Activated T-cell treated with anti-CD3 and anti-CD28 coated beads, Interleukin-2, amount 50 U/mL, for 48 hours (primary cell): ENCODE data around the gene TMPRSS4.

Experiments
- DNase-seq, 2 experiments: peaks; one replicate each; pipeline ENCODE4 v3.0.0-alpha.2; 2020

The TMPRSS4 gene

DNA sequence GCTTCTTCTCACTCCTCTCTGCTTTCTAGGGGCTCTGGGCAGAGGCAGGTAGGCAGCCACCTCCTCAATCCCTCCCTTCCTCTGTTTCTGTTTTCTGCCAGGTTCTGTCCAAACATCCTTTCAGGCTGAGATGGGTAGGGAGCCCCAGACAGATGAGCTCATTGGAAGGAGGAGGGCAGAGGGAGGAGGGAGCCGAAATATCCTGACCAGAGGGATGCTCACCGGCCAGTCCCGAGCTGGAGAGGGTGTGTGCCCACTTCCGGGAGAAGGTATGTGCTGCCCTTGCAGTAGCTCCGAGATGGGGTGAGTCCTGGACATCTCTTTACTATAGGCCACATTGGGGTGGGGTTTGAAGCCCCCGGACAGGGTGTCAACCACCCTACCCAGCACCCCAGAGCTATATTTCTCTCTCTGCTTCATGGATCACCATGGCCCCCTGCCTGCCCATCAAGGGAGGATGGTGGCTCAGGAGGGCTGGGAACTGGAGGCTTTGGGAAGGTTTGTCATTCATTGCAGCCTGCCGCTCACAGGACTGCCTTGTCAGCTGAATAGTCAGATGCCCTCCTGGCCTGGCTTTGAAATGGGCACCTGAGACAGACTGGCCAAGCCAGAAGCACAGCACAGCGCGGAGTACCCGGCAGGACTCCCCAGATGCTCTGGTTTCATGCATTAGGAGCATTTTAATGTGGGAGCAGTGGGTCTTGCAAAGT lies 80.5 kb downstream of the TMPRSS4 start:
- no peak for DNase-seq

DNA sequence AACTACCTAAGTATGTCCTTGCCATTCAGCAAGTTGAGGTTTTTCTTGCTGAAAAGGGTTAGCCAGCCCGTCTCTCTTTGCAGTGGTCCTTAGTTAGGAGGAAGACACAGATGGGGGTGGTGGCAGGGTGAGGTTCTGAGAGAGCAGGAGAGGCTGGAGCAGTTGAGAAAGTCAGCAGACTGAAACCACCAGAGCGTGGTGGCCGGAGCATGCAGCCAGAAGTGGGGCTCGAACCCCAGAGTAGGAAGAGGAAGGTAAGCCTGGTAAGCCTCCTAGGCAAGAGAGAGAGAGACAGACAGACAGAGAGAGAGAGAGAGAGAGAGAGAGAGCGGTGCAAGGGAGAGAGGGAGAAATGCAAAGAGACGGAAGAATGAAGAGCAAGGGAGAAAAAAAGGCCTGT lies 84.9 kb downstream of the TMPRSS4 start:
- DNase-seq: no peak

GRCh38 chr11:118162846-118163245 lies 86.0 kb downstream of the TMPRSS4 start:
- no peak for DNase-seq

DNA sequence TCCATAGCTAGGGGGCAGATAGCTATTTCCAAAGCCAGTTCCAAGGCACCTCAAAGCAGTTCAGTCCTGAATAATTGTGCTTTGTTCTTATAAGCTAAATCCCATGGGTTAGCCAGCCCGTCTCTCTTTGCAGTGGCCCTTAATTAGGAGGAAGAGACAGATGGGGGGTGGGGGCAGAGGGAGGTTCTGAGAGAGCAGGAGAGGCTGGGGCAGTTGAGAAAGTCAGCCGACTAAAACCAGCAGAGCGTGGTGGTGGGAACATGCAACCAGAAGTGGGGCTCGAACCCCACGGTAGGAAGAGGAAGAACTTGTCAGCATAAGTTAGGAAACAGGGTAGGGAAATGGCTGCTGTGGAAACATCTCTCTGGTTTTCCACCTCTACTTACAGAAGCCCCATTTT lies 86.6 kb downstream of the TMPRSS4 start:
- DNase-seq: no peak

DNA sequence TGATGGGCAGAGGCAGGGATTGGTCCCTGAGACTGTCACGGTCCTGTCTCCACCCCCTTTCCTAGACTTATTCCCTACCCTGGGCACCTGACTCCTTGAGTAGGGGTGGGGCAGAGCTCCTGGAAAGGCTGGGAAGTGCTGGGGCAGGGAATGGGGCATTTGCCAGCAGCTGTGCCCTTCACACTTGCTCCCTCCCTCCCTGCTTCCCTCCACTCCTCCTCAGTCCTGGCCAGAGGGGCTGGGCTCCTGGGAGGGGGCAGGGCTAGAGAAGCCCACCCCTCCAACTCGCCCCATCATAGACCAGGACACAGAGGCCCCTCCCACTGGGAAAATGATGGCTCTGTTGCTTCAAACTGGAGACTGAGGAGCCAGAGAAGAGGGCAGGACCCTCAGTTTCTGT lies 88.0 kb downstream of the TMPRSS4 start:
- no peak for DNase-seq

GRCh38 chr11:118166641-118167040 lies 89.8 kb downstream of the TMPRSS4 start:
- no peak for DNase-seq

GRCh38 chr11:118167253-118167652 lies 90.4 kb downstream of the TMPRSS4 start:
- DNase-seq: no peak

GRCh38 chr11:118167906-118168305 lies 91.0 kb downstream of the TMPRSS4 start:
- no peak for DNase-seq

- DNase-seq: no peak
Measured at GRCh38 chr11:118168316-118168715, 91.4 kb downstream of the TMPRSS4 start.

DNA sequence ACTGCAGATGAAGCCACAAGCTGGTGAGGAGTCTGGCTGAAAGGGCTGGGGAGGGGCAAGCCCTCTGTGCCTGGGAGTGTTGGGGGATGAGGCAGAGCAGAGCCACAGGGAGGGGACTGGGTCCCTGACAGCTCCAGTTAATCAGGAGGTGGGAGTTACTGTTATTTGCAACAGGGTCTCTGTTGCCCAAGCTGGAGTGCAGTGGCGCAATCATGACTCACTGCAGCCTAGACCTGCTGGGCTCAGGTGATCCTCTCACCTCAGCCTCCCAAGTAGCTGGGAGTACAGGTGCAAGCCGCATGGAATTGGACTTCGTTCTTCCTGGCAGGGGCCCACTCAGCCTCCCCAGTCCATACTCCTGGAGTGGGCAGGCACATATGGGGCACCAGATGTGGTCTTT lies 91.9 kb downstream of the TMPRSS4 start:
- DNase-seq: no peak

DNA sequence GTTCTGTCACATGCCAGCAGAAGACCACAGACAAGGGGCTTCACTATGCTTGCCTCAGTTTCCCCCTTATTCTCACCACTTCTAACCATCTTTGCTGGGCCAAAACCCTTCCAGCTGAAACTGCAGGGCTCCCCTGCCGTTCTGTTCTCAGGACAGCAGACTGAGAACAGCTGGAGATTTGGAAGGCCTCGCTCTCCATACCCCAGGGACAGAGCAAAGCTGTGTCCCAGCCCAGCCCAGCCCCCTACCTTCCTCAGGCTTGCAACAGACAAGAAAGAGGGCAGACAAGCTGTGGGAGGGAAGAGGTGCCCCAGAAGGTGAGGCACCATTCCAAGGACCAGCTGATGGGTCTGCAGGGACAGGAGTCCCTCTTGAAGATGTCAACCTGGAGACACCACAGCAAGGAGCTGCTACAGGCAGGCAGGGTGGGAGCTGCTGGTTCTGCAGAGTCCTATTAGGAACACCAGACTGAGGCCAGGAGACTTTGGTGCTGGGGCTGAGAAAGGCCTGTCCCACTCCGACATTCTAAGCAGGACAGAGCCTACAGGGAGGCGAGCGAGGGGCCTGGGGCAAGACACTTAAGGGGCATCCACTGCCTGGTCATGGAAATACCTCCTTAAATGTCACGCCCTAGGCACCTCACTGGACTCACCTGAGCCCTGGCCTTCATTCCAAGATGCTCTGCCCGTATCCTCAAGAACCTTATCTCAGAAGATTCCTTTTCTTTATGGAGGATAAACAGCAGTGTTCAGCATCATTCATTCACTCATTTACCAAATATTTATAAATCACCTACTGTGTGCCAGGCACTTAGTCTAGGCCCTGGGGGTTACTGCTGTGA lies 92.6 kb downstream of the TMPRSS4 start:
- no peak for DNase-seq

GRCh38 chr11:118170231-118170630 lies 93.4 kb downstream of the TMPRSS4 start:
- DNase-seq: no peak

- no peak for DNase-seq
Measured at GRCh38 chr11:118170882-118171268, 94.0 kb downstream of the TMPRSS4 start.
